Measurements from ENCODE around the gene NLRP1.

The NLRP1 gene

GRCh38 chr17:5532581-5532980 is 51.7 kb downstream of the NLRP1 start:
- intact Hi-C loops (cut with DNase I; ENCODE audit: low total_unique reads), result no loop called here
- no peak for DNase-seq
- H3K36me3 ChIP-seq, result peaks cover 0 to 77% (median 49%) of the 10 kb centered on the region in 3 donors
- no peaks in the 10 kb centered on the region for H3K27me3 ChIP-seq
- H3K4me1 ChIP-seq, result peaks cover 0 to 4% (median 0%) of the 10 kb centered on the region in 4 donors
- H3K4me3 ChIP-seq, result no peak overlapping the region
- TF ChIP-seq CTCF (IDR thresholded peaks at IDR 0.05), result no peak
- no peaks in the 10 kb centered on the region for H3K9me3 ChIP-seq
- H3K27ac ChIP-seq, result no peak overlapping the region

GRCh38 chr17:5531085-5531418 is 53.3 kb downstream of the NLRP1 start:
- intact Hi-C loops (cut with DNase I; ENCODE audit: low total_unique reads), result no loop called here
- Histone ChIP-seq H3K27ac (no peak overlapping the region), H3K36me3 (peaks cover 0 to 69% (median 44%) of the 10 kb centered on the region in 3 donors)

GRCh38 chr17:5530265-5531084 is 53.8 kb downstream of the NLRP1 start:
- H3K4me1 ChIP-seq, result peaks cover 0 to 20% (median 8%) of the 10 kb centered on the region in 4 donors
- peaks cover 0 to 67% (median 40%) of the 10 kb centered on the region in 3 donors for H3K36me3 ChIP-seq
- no peaks in the 10 kb centered on the region for H3K27me3 ChIP-seq
- H3K9me3 ChIP-seq, result no peaks in the 10 kb centered on the region
- DNase-seq, result no peak
- H3K27ac ChIP-seq, result no peak overlapping the region
- H3K4me3 ChIP-seq, result no peak overlapping the region
- intact Hi-C loops (cut with DNase I; ENCODE audit: low total_unique reads), result no loop called here
- TF ChIP-seq CTCF (IDR thresholded peaks at IDR 0.05), result no peak

More at GRCh38 chr17:5531085-5531418, 53.3 kb downstream of the NLRP1 start:
- Histone ChIP-seq H3K9me3 (no peaks in the 10 kb centered on the region), H3K4me3 (no peak overlapping the region), H3K27me3 (no peaks in the 10 kb centered on the region), H3K4me1 (peaks cover 0 to 20% (median 8%) of the 10 kb centered on the region in 4 donors)
- TF ChIP-seq CTCF (IDR thresholded peaks at IDR 0.05), result no peak
- DNase-seq, result no peak

GRCh38 chr17:5527601-5528250 is 56.6 kb downstream of the NLRP1 start:
- H3K27me3 ChIP-seq, result no peaks in the 10 kb centered on the region
- H3K27ac ChIP-seq, result peak overlapping the region; percentile 58 to 65
- H3K4me1 ChIP-seq, result peaks cover 0 to 20% (median 8%) of the 10 kb centered on the region in 4 donors
- DNase-seq, result no peak
- H3K36me3 ChIP-seq, result peaks cover 0 to 67% (median 42%) of the 10 kb centered on the region in 3 donors
- no peaks in the 10 kb centered on the region for H3K9me3 ChIP-seq
- no peak for TF ChIP-seq CTCF (IDR thresholded peaks at IDR 0.05)
- intact Hi-C loops (cut with DNase I; ENCODE audit: low total_unique reads), result no loop called here
- H3K4me3 ChIP-seq, result no peak overlapping the region

GRCh38 chr17:5526821-5527598 is 57.3 kb downstream of the NLRP1 start:
- Histone ChIP-seq H3K27me3 (no peaks in the 10 kb centered on the region), H3K27ac (peak overlapping the region; percentile 58 to 65), H3K4me3 (no peak overlapping the region), H3K4me1 (peaks cover 0 to 20% (median 8%) of the 10 kb centered on the region in 4 donors), H3K36me3 (peaks cover 0 to 64% (median 40%) of the 10 kb centered on the region in 3 donors), H3K9me3 (no peaks in the 10 kb centered on the region)
- TF ChIP-seq CTCF (IDR thresholded peaks at IDR 0.05), result no peak
- peak; percentile 63 to 89 for DNase-seq
- intact Hi-C loops (cut with DNase I; ENCODE audit: low total_unique reads), result no loop called here

All from tibial artery (tissue), 4 donors.